Measurements from ENCODE around the gene TULP4. TPM values are rescaled to one million over a fixed set of nuclear protein-coding genes. Genes with fewer than 3 reads are reported as not detected.
A peak's percentile ranks its signal among the peaks of the same experiment; 100 is the strongest.

The TULP4 gene
- polyA plus RNA-seq, 3 donors, result 6.5 to 10.6 (median 7.9) TPM

DNA sequence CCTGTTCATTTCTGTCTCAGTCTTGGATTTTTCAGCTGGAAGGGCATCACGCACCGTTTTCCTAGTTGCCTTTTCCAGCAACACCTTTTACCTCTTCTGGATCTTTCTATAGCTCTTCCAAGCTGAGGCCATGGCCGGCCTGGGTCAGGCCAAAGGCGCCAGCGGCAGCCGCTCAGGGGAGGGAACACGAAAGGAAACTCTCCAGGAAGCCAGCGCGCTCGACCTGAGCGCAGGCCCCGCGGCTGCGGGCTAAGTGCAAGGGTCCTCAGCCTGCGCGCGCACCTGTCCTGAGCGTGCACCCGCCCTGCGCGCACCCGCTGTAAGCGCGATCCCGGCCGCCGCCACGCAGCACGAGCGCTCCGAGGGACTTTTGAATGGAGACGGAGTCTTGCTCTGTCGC lies 203.8 kb downstream of the TULP4 start:
- H3K9me3 Mint-ChIP-seq, result no peaks in the 10 kb centered on the region
- intact Hi-C loops (cut with micrococcal nuclease), result no loop called here
- TF ChIP-seq CTCF (IDR thresholded peaks at IDR 0.05), result no peak
- Histone ChIP-seq H3K9me3 (replicated peaks in 1 of 2; ENCODE audit: control insufficient read depth in 1 of 2, insufficient read depth in 1 of 2, low read length in 2 of 2) (no peaks in the 10 kb centered on the region), H2AFZ (ENCODE audit: insufficient read depth, low read depth, low read length, poor library complexity, severe bottlenecking) (no peak overlapping the region), H3K4me2 (replicated peaks; ENCODE audit: extremely low read depth, low read length, poor library complexity, severe bottlenecking) (no peak overlapping the region), H4K20me1 (ENCODE audit: insufficient read depth, low read length) (no peaks in the 10 kb centered on the region), H3K36me3 (replicated peaks in 1 of 2; ENCODE audit: control insufficient read depth in 1 of 2, insufficient read depth in 2 of 2, low read length in 2 of 2) (no peaks in the 10 kb centered on the region), H3K27me3 (ENCODE audit: control insufficient read depth in 2 of 2, insufficient read depth in 2 of 2, low read length in 2 of 2) (peaks cover 16 to 49% of the 10 kb centered on the region in 2 donors), H3K4me1 (ENCODE audit: control insufficient read depth in 1 of 2, insufficient read depth in 2 of 2, low read length in 2 of 2) (peaks cover 0 to 3% of the 10 kb centered on the region in 2 donors), H3K9ac (ENCODE audit: insufficient read depth, low read length, poor library complexity, severe bottlenecking) (no peak overlapping the region), H3K79me2 (ENCODE audit: insufficient read depth, low read length) (no peaks in the 10 kb centered on the region), H3K27ac (ENCODE audit: low read depth in 1 of 2, low read length in 2 of 2) (no peak overlapping the region), H3K4me3 (replicated peaks in 1 of 3; ENCODE audit: low read depth in 2 of 3, low read length in 3 of 3) (no peak overlapping the region)
- H3K4me3 Mint-ChIP-seq, result peak overlapping the region in 1 of 2 donors; percentile 64
- H3K27me3 Mint-ChIP-seq (ENCODE audit: low read depth in 3 of 3), result peaks cover 37 to 52% (median 42%) of the 10 kb centered on the region in 3 donors
- WGBS (ENCODE audit: insufficient coverage), result 8% methylated on average over 31 of the region's 33 CpGs
- H3K4me1 Mint-ChIP-seq, result peaks cover 12% of the 10 kb centered on the region
- peaks cover 3 to 4% of the 10 kb centered on the region in 2 donors for H3K36me3 Mint-ChIP-seq
- no peak for DNase-seq
- H3K27ac Mint-ChIP-seq, result no peak overlapping the region

- no peaks in the 10 kb centered on the region for H3K9me3 Mint-ChIP-seq
- WGBS (ENCODE audit: insufficient coverage), result 87% methylated on average over 8 of the region's 8 CpGs
- Histone ChIP-seq H3K27ac (ENCODE audit: low read depth in 1 of 2, low read length in 2 of 2) (no peak overlapping the region), H3K4me3 (replicated peaks in 1 of 3; ENCODE audit: low read depth in 2 of 3, low read length in 3 of 3) (no peak overlapping the region), H3K27me3 (ENCODE audit: control insufficient read depth in 2 of 2, insufficient read depth in 2 of 2, low read length in 2 of 2) (peaks cover 16 to 49% of the 10 kb centered on the region in 2 donors), H3K4me2 (replicated peaks; ENCODE audit: extremely low read depth, low read length, poor library complexity, severe bottlenecking) (no peak overlapping the region), H3K79me2 (ENCODE audit: insufficient read depth, low read length) (no peaks in the 10 kb centered on the region), H3K9me3 (replicated peaks in 1 of 2; ENCODE audit: control insufficient read depth in 1 of 2, insufficient read depth in 1 of 2, low read length in 2 of 2) (no peaks in the 10 kb centered on the region), H2AFZ (ENCODE audit: insufficient read depth, low read depth, low read length, poor library complexity, severe bottlenecking) (no peak overlapping the region), H3K9ac (ENCODE audit: insufficient read depth, low read length, poor library complexity, severe bottlenecking) (no peak overlapping the region), H3K36me3 (replicated peaks in 1 of 2; ENCODE audit: control insufficient read depth in 1 of 2, insufficient read depth in 2 of 2, low read length in 2 of 2) (no peaks in the 10 kb centered on the region), H3K4me1 (ENCODE audit: control insufficient read depth in 1 of 2, insufficient read depth in 2 of 2, low read length in 2 of 2) (peaks cover 0 to 3% of the 10 kb centered on the region in 2 donors), H4K20me1 (ENCODE audit: insufficient read depth, low read length) (no peaks in the 10 kb centered on the region)
- DNase-seq, result no peak
- H3K27ac Mint-ChIP-seq, result no peak overlapping the region
- H3K36me3 Mint-ChIP-seq, result peaks cover 0 to 4% of the 10 kb centered on the region in 2 donors
- H3K4me1 Mint-ChIP-seq, result peaks cover 12% of the 10 kb centered on the region
- peak overlapping the region in 1 of 2 donors; percentile 64 for H3K4me3 Mint-ChIP-seq
- intact Hi-C loops (cut with micrococcal nuclease), result no loop called here
- no peak for TF ChIP-seq CTCF (IDR thresholded peaks at IDR 0.05)
- H3K27me3 Mint-ChIP-seq (ENCODE audit: low read depth in 3 of 3), result peaks cover 37 to 53% (median 42%) of the 10 kb centered on the region in 3 donors
These were observed 204.8 kb downstream of the TULP4 start for GRCh38 chr6:158517038-158517437.
